Measurements from ENCODE around the gene KATNA1.
"Not testable (repeated sequence)": the region's sequence is repeated elsewhere in the genome, so short reads cannot be mapped to it uniquely, and the experiment has no call there.

Gene KATNA1

GRCh38 chr6:149648148-149649145 lies at the start of gene KATNA1:
Gene KATNA1, minus strand, starts transcription at chr6:149648714. Its CDS starts 10,167 bp downstream, at chr6:149638547.
- peak; percentile 81 to 86 (median 84) for DNase-seq (ENCODE audit: low read depth in 2 of 3, low spot score in 2 of 3)

- DNase-seq (ENCODE audit: low read depth in 2 of 3, low spot score in 2 of 3) = no peak
Measured at GRCh38 chr6:149698175-149698574, 49.7 kb upstream of the KATNA1 start.

- no peak for DNase-seq (ENCODE audit: low read depth in 2 of 3, low spot score in 2 of 3)
Measured at GRCh38 chr6:149696901-149697300, 48.4 kb upstream of the KATNA1 start.

- DNase-seq (ENCODE audit: low read depth in 2 of 3, low spot score in 2 of 3) = no peak
Measured at GRCh38 chr6:149694921-149695320, 46.4 kb upstream of the KATNA1 start.

- DNase-seq (ENCODE audit: low read depth in 2 of 3, low spot score in 2 of 3) = no peak
Measured at GRCh38 chr6:149691201-149691600, 42.7 kb upstream of the KATNA1 start.

GRCh38 chr6:149686230-149686629 lies 37.7 kb upstream of the KATNA1 start:
- no peak for DNase-seq (ENCODE audit: low read depth in 2 of 3, low spot score in 2 of 3)

GRCh38 chr6:149683256-149683859 lies 34.8 kb upstream of the KATNA1 start:
- no peak for DNase-seq (ENCODE audit: low read depth in 2 of 3, low spot score in 2 of 3)

- not testable (repeated sequence) for DNase-seq (ENCODE audit: low read depth in 2 of 3, low spot score in 2 of 3)
Measured at GRCh38 chr6:149681845-149682244, 33.3 kb upstream of the KATNA1 start.

- no peak for DNase-seq (ENCODE audit: low read depth in 2 of 3, low spot score in 2 of 3)
Measured at GRCh38 chr6:149681209-149681608, 32.7 kb upstream of the KATNA1 start.

- no peak for DNase-seq (ENCODE audit: low read depth in 2 of 3, low spot score in 2 of 3)
Measured at GRCh38 chr6:149680503-149680902, 32.0 kb upstream of the KATNA1 start.

GRCh38 chr6:149672265-149672664 lies 23.8 kb upstream of the KATNA1 start:
- not testable (repeated sequence) for DNase-seq (ENCODE audit: low read depth in 2 of 3, low spot score in 2 of 3)

- DNase-seq (ENCODE audit: low read depth in 2 of 3, low spot score in 2 of 3) = no peak
Measured at GRCh38 chr6:149660028-149660427, 11.5 kb upstream of the KATNA1 start.

GRCh38 chr6:149657441-149657840 lies 8.9 kb upstream of the KATNA1 start:
- no peak for DNase-seq (ENCODE audit: low read depth in 2 of 3, low spot score in 2 of 3)

GRCh38 chr6:149651056-149651455 lies 2.5 kb upstream of the KATNA1 start:
- DNase-seq (ENCODE audit: low read depth in 2 of 3, low spot score in 2 of 3) = no peak

- no peak for DNase-seq (ENCODE audit: low read depth in 2 of 3, low spot score in 2 of 3)
Measured at GRCh38 chr6:149646599-149646998, 1.9 kb downstream of the KATNA1 start.

GRCh38 chr6:149642829-149643580 lies 5.5 kb downstream of the KATNA1 start:
- no peak for DNase-seq (ENCODE audit: low read depth in 2 of 3, low spot score in 2 of 3)

- DNase-seq (ENCODE audit: low read depth in 2 of 3, low spot score in 2 of 3) = no peak
Measured at GRCh38 chr6:149636124-149636523, 12.4 kb downstream of the KATNA1 start.

GRCh38 chr6:149634315-149634714 lies 14.2 kb downstream of the KATNA1 start:
- no peak for DNase-seq (ENCODE audit: low read depth in 2 of 3, low spot score in 2 of 3)

- DNase-seq (ENCODE audit: low read depth in 2 of 3, low spot score in 2 of 3) = no peak
Measured at GRCh38 chr6:149628875-149629510, 19.5 kb downstream of the KATNA1 start.

- DNase-seq (ENCODE audit: low read depth in 2 of 3, low spot score in 2 of 3) = no peak
Measured at GRCh38 chr6:149627672-149628071, 20.8 kb downstream of the KATNA1 start.

- DNase-seq (ENCODE audit: low read depth in 2 of 3, low spot score in 2 of 3) = no peak
Measured at GRCh38 chr6:149615805-149616204, 32.7 kb downstream of the KATNA1 start.

All from activated CD8-positive, alpha-beta memory T cell treated with anti-CD3 and anti-CD28 coated beads for 48 hours (primary cell).